ENCODE measurements around the gene SEMA4D. TPM values are rescaled to one million over a fixed set of nuclear protein-coding genes. Genes with fewer than 3 reads are reported as not detected.

SEMA4D gene
- total and polyA plus RNA-seq, 5 experiments from 2014 or later = 154 to 573 (median 359) TPM

GRCh38 chr9:89497257-89497963, 503 bp downstream of the SEMA4D start:
- ATAC-seq = peak in 1 of 2 donors; percentile 0

GRCh38 chr9:89496645-89497256, 1.2 kb downstream of the SEMA4D start:
- peaks cover 60 to 92% (median 89%) of the 10 kb centered on the region in 4 donors for H3K4me1 Mint-ChIP-seq
- ATAC-seq (peak; percentile 31 to 47), DNase-seq (peak in 4 of 10 donors; percentile 46 to 53 (median 48))
- POLR2A ChIA-PET = interaction anchor here (0.7 to 2.9 kb wide), 18 partner anchors 10 to 56 kb away, joined by 3 to 28 read pairs (median 4); no protein-coding TSS in a partner anchor
- peak overlapping the region; percentile 79 to 99 (median 98) for H3K4me3 Mint-ChIP-seq
- no peaks in the 10 kb centered on the region for H3K27me3 Mint-ChIP-seq
- H3K36me3 Mint-ChIP-seq = peaks cover 0 to 13% (median 0%) of the 10 kb centered on the region in 3 donors
- peak overlapping the region; percentile 79 to 98 (median 94) for H3K27ac Mint-ChIP-seq
- peaks cover 0 to 2% (median 0%) of the 10 kb centered on the region in 9 donors for H3K9me3 Mint-ChIP-seq

More at GRCh38 chr9:89497257-89497963, 503 bp downstream of the SEMA4D start:
- Mint-ChIP-seq H3K4me3 (peak overlapping the region; percentile 79 to 99 (median 98)), H3K9me3 (peaks cover 0 to 2% (median 0%) of the 10 kb centered on the region in 9 donors), H3K4me1 (peaks cover 57 to 92% (median 89%) of the 10 kb centered on the region in 4 donors), H3K27me3 (no peaks in the 10 kb centered on the region), H3K27ac (peak overlapping the region; percentile 79 to 98 (median 94)), H3K36me3 (peaks cover 0 to 6% (median 0%) of the 10 kb centered on the region in 3 donors)
- peak in 1 of 10 donors; percentile 41 for DNase-seq
- POLR2A ChIA-PET = interaction anchor here (0.7 to 2.9 kb wide), 18 partner anchors 10 to 57 kb away, joined by 3 to 28 read pairs (median 4); no protein-coding TSS in a partner anchor

- H3K9me3 Mint-ChIP-seq = peaks cover 0 to 2% (median 0%) of the 10 kb centered on the region in 9 donors
- POLR2A ChIA-PET = interaction anchor here (0.7 to 2.9 kb wide), 22 partner anchors 8 to 67 kb away, joined by 3 to 28 read pairs (median 4); no protein-coding TSS in a partner anchor
- H3K27me3 Mint-ChIP-seq = no peaks in the 10 kb centered on the region
- H3K27ac Mint-ChIP-seq = peak overlapping the region; percentile 79 to 98 (median 94)
- peak overlapping the region; percentile 79 to 99 (median 98) for H3K4me3 Mint-ChIP-seq
- H3K36me3 Mint-ChIP-seq = peaks cover 0 to 13% (median 0%) of the 10 kb centered on the region in 3 donors
- peaks cover 56 to 92% (median 89%) of the 10 kb centered on the region in 4 donors for H3K4me1 Mint-ChIP-seq
- DNase-seq = no peak
- ATAC-seq = no peak
These were observed 1.9 kb downstream of the SEMA4D start for GRCh38 chr9:89495824-89496560.

GRCh38 chr9:89494199-89494598, 3.7 kb downstream of the SEMA4D start:
- peaks cover 0 to 2% (median 0%) of the 10 kb centered on the region in 9 donors for H3K9me3 Mint-ChIP-seq
- no peak for DNase-seq
- peaks cover 0 to 23% (median 0%) of the 10 kb centered on the region in 3 donors for H3K36me3 Mint-ChIP-seq
- peak overlapping the region; percentile 86 to 97 (median 94) for H3K27ac Mint-ChIP-seq
- POLR2A ChIA-PET = interaction anchor here (0.8 to 3.4 kb wide), 2 partner anchors 11 to 30 kb away, joined by 4 to 23 read pairs; no protein-coding TSS in a partner anchor
- ATAC-seq = no peak
- H3K4me3 Mint-ChIP-seq = peak overlapping the region; percentile 79 to 99 (median 98)
- H3K27me3 Mint-ChIP-seq = no peaks in the 10 kb centered on the region
- H3K4me1 Mint-ChIP-seq = peaks cover 58 to 91% (median 89%) of the 10 kb centered on the region in 4 donors

GRCh38 chr9:89493671-89494070, 4.2 kb downstream of the SEMA4D start:
- peaks cover 58 to 91% (median 89%) of the 10 kb centered on the region in 4 donors for H3K4me1 Mint-ChIP-seq
- POLR2A ChIA-PET = interaction anchor here (0.5 to 3.4 kb wide), 6 partner anchors 11 to 62 kb away, joined by 3 to 23 read pairs (median 4); no protein-coding TSS in a partner anchor
- H3K4me3 Mint-ChIP-seq = peak overlapping the region; percentile 79 to 99 (median 98)
- no peak for DNase-seq
- ATAC-seq = no peak
- no peaks in the 10 kb centered on the region for H3K27me3 Mint-ChIP-seq
- H3K27ac Mint-ChIP-seq = peak overlapping the region; percentile 86 to 97 (median 94)
- peaks cover 0 to 27% (median 0%) of the 10 kb centered on the region in 3 donors for H3K36me3 Mint-ChIP-seq
- H3K9me3 Mint-ChIP-seq = peaks cover 0 to 2% (median 0%) of the 10 kb centered on the region in 9 donors

GRCh38 chr9:89493181-89493580, 4.7 kb downstream of the SEMA4D start:
- no peaks in the 10 kb centered on the region for H3K9me3 Mint-ChIP-seq
- POLR2A ChIA-PET = interaction anchor here (0.5 to 3.4 kb wide), 8 partner anchors 9 to 62 kb away, joined by 3 to 23 read pairs (median 4); no protein-coding TSS in a partner anchor
- H3K27me3 Mint-ChIP-seq = no peaks in the 10 kb centered on the region
- no peak for DNase-seq
- peaks cover 55 to 91% (median 89%) of the 10 kb centered on the region in 4 donors for H3K4me1 Mint-ChIP-seq
- H3K27ac Mint-ChIP-seq = peak overlapping the region; percentile 88 to 97 (median 94)
- no peak for ATAC-seq
- peaks cover 0 to 31% (median 0%) of the 10 kb centered on the region in 3 donors for H3K36me3 Mint-ChIP-seq
- H3K4me3 Mint-ChIP-seq = peak overlapping the region; percentile 79 to 99 (median 98)

GRCh38 chr9:89492586-89492985, 5.3 kb downstream of the SEMA4D start:
- H3K4me1 Mint-ChIP-seq = peaks cover 58 to 94% (median 93%) of the 10 kb centered on the region in 4 donors
- POLR2A ChIA-PET = interaction anchor here (0.6 to 3.4 kb wide), 12 partner anchors 10 to 84 kb away, joined by 3 to 23 read pairs (median 6); no protein-coding TSS in a partner anchor
- ATAC-seq (no peak), DNase-seq (no peak)
- H3K27ac Mint-ChIP-seq = peak overlapping the region; percentile 88 to 97 (median 94)
- no peaks in the 10 kb centered on the region for H3K9me3 Mint-ChIP-seq
- H3K4me3 Mint-ChIP-seq = peak overlapping the region; percentile 76 to 99 (median 98)
- no peaks in the 10 kb centered on the region for H3K27me3 Mint-ChIP-seq
- H3K36me3 Mint-ChIP-seq = peaks cover 0 to 33% (median 3%) of the 10 kb centered on the region in 3 donors

GRCh38 chr9:89491694-89492093, 6.2 kb downstream of the SEMA4D start:
- Mint-ChIP-seq H3K4me3 (peak overlapping the region; percentile 76 to 99 (median 98)), H3K27ac (peak overlapping the region; percentile 88 to 97 (median 94)), H3K27me3 (no peaks in the 10 kb centered on the region), H3K9me3 (no peaks in the 10 kb centered on the region), H3K4me1 (peaks cover 58 to 97% (median 96%) of the 10 kb centered on the region in 4 donors), H3K36me3 (peaks cover 0 to 36% (median 3%) of the 10 kb centered on the region in 3 donors)
- POLR2A ChIA-PET = interaction anchor here (1.0 to 3.4 kb wide), 15 partner anchors 9 to 83 kb away, joined by 3 to 23 read pairs (median 6); no protein-coding TSS in a partner anchor
- ATAC-seq (peak; percentile 17 to 24), DNase-seq (no peak)

- peaks cover 60 to 97% (median 95%) of the 10 kb centered on the region in 4 donors for H3K4me1 Mint-ChIP-seq
These were observed 8.1 kb downstream of the SEMA4D start for GRCh38 chr9:89489548-89490530.

GRCh38 chr9:89488936-89489335, 9.0 kb downstream of the SEMA4D start:
- no peak for DNase-seq
- Mint-ChIP-seq H3K36me3 (peaks cover 9 to 51% (median 11%) of the 10 kb centered on the region in 3 donors), H3K4me1 (peaks cover 59 to 97% (median 95%) of the 10 kb centered on the region in 4 donors), H3K27ac (peak overlapping the region; percentile 26 to 97 (median 94)), H3K4me3 (peak overlapping the region in 7 of 10 donors; percentile 7 to 99 (median 86)), H3K9me3 (peaks cover 0 to 5% (median 0%) of the 10 kb centered on the region in 9 donors), H3K27me3 (no peaks in the 10 kb centered on the region)
- no peak for ATAC-seq
- POLR2A ChIA-PET = interaction anchor here (0.7 to 3.1 kb wide), 13 partner anchors 8 to 51 kb away, joined by 3 to 18 read pairs (median 9); no protein-coding TSS in a partner anchor

More at GRCh38 chr9:89489548-89490530, 8.1 kb downstream of the SEMA4D start:
- peak in 4 of 10 donors; percentile 60 to 82 (median 78) for DNase-seq
- Mint-ChIP-seq H3K27me3 (no peaks in the 10 kb centered on the region), H3K4me3 (peak overlapping the region; percentile 49 to 99 (median 86)), H3K27ac (peak overlapping the region; percentile 26 to 97 (median 94)), H3K36me3 (peaks cover 9 to 50% (median 11%) of the 10 kb centered on the region in 3 donors), H3K9me3 (peaks cover 0 to 5% (median 0%) of the 10 kb centered on the region in 9 donors)
- peak; percentile 65 to 90 for ATAC-seq
- POLR2A ChIA-PET = interaction anchor here (0.7 to 3.1 kb wide), 25 partner anchors 9 to 178 kb away, joined by 3 to 18 read pairs (median 6); partner anchors contain the start of gene SEMA4D
